Muscle of leg (tissue), 11 donors: Measurements from ENCODE around the gene CPHXL2. TPM values are rescaled to one million over a fixed set of nuclear protein-coding genes. Genes with fewer than 3 reads are reported as not detected.
A peak's percentile ranks its signal among the peaks of the same experiment; 100 is the strongest.

Source experiments
- DNase-seq: peaks from one replicate; pipeline ENCODE4 v3.0.0; 2013
- H3K27ac ChIP-seq: one replicate; pipeline ENCODE4 v1.5.1; 2013; ENCODE audit warnings: mild to moderate bottlenecking, low read length, control low read depth
- H3K27me3 ChIP-seq: one replicate; pipeline ENCODE4 v1.6.1; 2013; ENCODE audit warnings: low read length; ENCODE audit not compliant: control insufficient read depth, insufficient read depth
- H3K36me3 ChIP-seq: one replicate; pipeline ENCODE4 v1.6.1; 2013; ENCODE audit warnings: low read length; ENCODE audit not compliant: control insufficient read depth, insufficient read depth
- H3K4me1 ChIP-seq: one replicate; pipeline ENCODE4 v1.6.1; 2013; ENCODE audit warnings: low read length; ENCODE audit not compliant: control insufficient read depth, insufficient read depth
- H3K4me3 ChIP-seq: one replicate; pipeline ENCODE4 v1.5.1; 2013; ENCODE audit warnings: low read length, control low read depth
- H3K9me3 ChIP-seq: replicated peaks from 2 replicates; pipeline ENCODE4 v1.6.1; 2013; ENCODE audit warnings: low read depth, low read length; ENCODE audit not compliant: control insufficient read depth
- WGBS: methylation state at CpG from one replicate; pipeline ENCODE4 v1.1.5; 2013; ENCODE audit warnings: missing lambda C conversion rate; ENCODE audit not compliant: insufficient coverage; 5-methylcytosine and 5-hydroxymethylcytosine counted together
- polyA plus RNA-seq, 8 donors: library from polyadenylated mRNA; unstranded; fragments of 120-200 nt; gene quantifications; one replicate each; pipeline versions ENCODE4 v1.2.1 to v1.2.3, GENCODE V29; 2013; ENCODE audit warnings: inconsistent platforms in 1 of 8, low replicate concordance in 1 of 8; ENCODE audit not compliant: insufficient read length in 8 of 8, insufficient read depth in 1 of 8
- total RNA-seq: library from RNA; stranded (reverse); fragments of 120-200 nt; gene quantifications from one replicate; pipeline ENCODE4 v1.2.4, GENCODE V29; 2013

Gene CPHXL2
- total and polyA plus RNA-seq, 9 donors = 0.10 to 0.15 TPM; not detected in 7

DNA sequence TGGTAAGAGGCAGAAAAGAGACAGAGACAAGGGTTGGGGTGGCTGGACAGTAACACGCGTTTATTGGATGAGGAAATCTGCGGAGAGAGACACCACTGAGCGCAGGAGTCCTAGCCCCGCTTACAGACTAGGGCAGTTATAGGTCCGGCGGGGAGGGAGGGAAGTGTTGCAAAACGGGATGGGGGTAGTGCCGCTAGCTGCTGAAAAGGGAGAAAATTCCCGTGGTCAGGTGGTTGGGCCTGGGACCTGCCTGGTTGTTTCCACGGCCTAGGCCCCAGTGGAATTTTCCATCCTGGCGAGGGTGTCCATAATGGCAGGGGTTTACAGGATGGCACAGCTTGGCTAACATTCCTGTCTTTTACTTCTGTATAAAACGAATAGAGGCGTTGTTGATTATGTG is 5.5 kb upstream of the CPHXL2 start:
- no peak overlapping the region for H3K27ac ChIP-seq
- H3K9me3 ChIP-seq = peaks cover 3% of the 10 kb centered on the region
- no peak for DNase-seq
- H3K27me3 ChIP-seq = no peaks in the 10 kb centered on the region
- no peaks in the 10 kb centered on the region for H3K36me3 ChIP-seq
- 94% methylated on average over 14 of the region's 14 CpGs for WGBS
- no peak overlapping the region for H3K4me3 ChIP-seq
- no peaks in the 10 kb centered on the region for H3K4me1 ChIP-seq

DNA sequence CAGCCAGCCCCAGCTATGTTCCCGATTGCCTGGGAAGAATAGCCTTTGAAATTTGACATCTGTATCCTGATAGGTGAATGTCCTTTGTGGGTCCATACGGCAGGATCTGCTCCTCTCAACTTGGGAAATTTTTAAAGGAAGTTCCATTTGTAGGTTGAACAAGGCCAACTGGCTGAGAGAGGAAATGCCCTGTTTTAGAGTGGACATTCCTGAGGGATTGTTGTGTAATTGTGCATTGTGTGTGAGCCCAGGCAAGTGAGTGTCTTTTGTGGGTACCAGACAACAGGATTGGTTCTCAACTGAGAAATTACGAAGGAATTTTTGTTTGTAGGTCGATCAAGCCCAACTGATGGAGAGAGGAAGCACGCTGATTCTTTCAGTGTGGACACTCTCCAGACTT is 2.6 kb upstream of the CPHXL2 start:
- Histone ChIP-seq H3K4me3 (no peak overlapping the region), H3K27ac (no peak overlapping the region), H3K4me1 (no peaks in the 10 kb centered on the region), H3K9me3 (peaks cover 2% of the 10 kb centered on the region), H3K27me3 (no peaks in the 10 kb centered on the region), H3K36me3 (no peaks in the 10 kb centered on the region)
- DNase-seq = no peak
- WGBS = 81% methylated on average over 3 of the region's 5 CpGs

- no peak overlapping the region for H3K4me3 ChIP-seq
- H3K9me3 ChIP-seq = no peaks in the 10 kb centered on the region
- H3K4me1 ChIP-seq = no peaks in the 10 kb centered on the region
- H3K27me3 ChIP-seq = no peaks in the 10 kb centered on the region
- DNase-seq = no peak
- no peak overlapping the region for H3K27ac ChIP-seq
- H3K36me3 ChIP-seq = no peaks in the 10 kb centered on the region
These were observed 9.3 kb downstream of the CPHXL2 start for GRCh38 chr16:75667503-75667902.

DNA sequence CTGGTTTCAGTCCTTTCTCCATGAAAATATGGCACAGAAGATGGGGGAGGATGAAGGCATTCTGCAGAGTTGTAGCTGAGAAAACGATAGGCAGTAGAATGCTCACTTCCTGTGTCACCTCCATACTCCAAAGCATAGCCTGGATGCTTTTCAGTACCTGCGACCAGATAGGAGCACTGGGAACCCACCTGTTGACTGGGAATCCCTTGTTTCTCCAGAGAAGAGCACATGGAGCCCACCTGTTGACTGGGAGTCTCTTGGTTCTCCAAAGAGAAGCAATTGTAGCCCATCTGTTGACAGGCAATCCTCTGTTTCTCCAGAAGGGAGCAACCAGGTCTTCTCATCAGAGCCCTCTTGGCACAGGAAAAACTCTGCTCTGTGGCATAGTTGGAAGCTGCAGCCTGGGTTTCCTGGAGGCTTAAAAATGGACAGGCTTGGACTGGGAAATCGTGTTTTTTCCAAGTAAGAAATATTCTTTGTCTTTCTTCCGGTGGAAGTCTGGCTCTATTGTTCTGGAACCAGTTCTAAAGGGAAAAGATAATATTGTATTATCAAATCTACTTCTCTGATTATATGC is 16.0 kb downstream of the CPHXL2 start:
- H3K27me3 ChIP-seq = no peaks in the 10 kb centered on the region
- no peaks in the 10 kb centered on the region for H3K9me3 ChIP-seq
- no peak for DNase-seq
- H3K4me1 ChIP-seq = peaks cover 5% of the 10 kb centered on the region
- H3K27ac ChIP-seq = no peak overlapping the region
- 71% methylated on average over 3 of the region's 4 CpGs for WGBS
- H3K36me3 ChIP-seq = peaks cover 33% of the 10 kb centered on the region
- no peak overlapping the region for H3K4me3 ChIP-seq

DNA sequence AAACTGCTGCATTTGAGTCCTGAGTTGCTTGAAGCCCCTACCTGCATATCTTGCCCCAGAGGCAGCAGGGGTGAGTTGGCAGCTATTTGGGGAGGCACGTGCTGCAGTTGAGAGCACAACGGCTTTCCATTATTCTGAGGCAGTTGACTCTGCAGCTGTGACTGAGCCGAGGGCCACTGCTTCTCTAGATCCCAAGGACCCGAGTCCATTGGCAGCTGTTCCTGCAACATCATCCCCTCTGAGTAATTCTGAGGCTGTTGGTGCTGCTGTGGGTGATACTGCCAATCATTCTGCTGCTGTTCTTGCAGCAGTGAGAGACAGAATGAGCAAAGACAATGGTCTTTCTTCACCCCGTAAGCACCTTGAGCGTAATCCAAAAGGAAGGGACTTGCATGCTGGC is 16.5 kb downstream of the CPHXL2 start:
- peak; percentile 20 for DNase-seq
- WGBS = 73% methylated on average over 2 of the region's 6 CpGs
- Histone ChIP-seq H3K36me3 (peaks cover 38% of the 10 kb centered on the region), H3K9me3 (no peaks in the 10 kb centered on the region), H3K4me3 (no peak overlapping the region), H3K27ac (no peak overlapping the region), H3K4me1 (peaks cover 5% of the 10 kb centered on the region), H3K27me3 (no peaks in the 10 kb centered on the region)

- no peak overlapping the region for H3K4me3 ChIP-seq
- H3K27me3 ChIP-seq = no peaks in the 10 kb centered on the region
- H3K9me3 ChIP-seq = no peaks in the 10 kb centered on the region
- 88% methylated on average over 2 of the region's 2 CpGs for WGBS
- no peak for DNase-seq
- H3K27ac ChIP-seq = no peak overlapping the region
- H3K36me3 ChIP-seq = peaks cover 50% of the 10 kb centered on the region
- peaks cover 5% of the 10 kb centered on the region for H3K4me1 ChIP-seq
These were observed 18.6 kb downstream of the CPHXL2 start for GRCh38 chr16:75658175-75658574.

- H3K27me3 ChIP-seq = no peaks in the 10 kb centered on the region
- no peak overlapping the region for H3K27ac ChIP-seq
- no CpG with 5 or more reads among the region's 1 CpG for WGBS
- H3K4me3 ChIP-seq = no peak overlapping the region
- H3K9me3 ChIP-seq = no peaks in the 10 kb centered on the region
- H3K4me1 ChIP-seq = peaks cover 12% of the 10 kb centered on the region
- DNase-seq = no peak
- H3K36me3 ChIP-seq = peaks cover 39% of the 10 kb centered on the region
These were observed 22.9 kb downstream of the CPHXL2 start for GRCh38 chr16:75653922-75654321.

- Histone ChIP-seq H3K36me3 (peaks cover 16% of the 10 kb centered on the region), H3K4me1 (peaks cover 19% of the 10 kb centered on the region), H3K27ac (peak overlapping the region; percentile 99), H3K9me3 (no peaks in the 10 kb centered on the region), H3K4me3 (peak overlapping the region; percentile 74), H3K27me3 (no peaks in the 10 kb centered on the region)
- WGBS = under 1% methylated on average over 46 of the region's 62 CpGs
- DNase-seq = peak; percentile 92
These were observed 28.3 kb downstream of the CPHXL2 start for GRCh38 chr16:75648265-75649076.

DNA sequence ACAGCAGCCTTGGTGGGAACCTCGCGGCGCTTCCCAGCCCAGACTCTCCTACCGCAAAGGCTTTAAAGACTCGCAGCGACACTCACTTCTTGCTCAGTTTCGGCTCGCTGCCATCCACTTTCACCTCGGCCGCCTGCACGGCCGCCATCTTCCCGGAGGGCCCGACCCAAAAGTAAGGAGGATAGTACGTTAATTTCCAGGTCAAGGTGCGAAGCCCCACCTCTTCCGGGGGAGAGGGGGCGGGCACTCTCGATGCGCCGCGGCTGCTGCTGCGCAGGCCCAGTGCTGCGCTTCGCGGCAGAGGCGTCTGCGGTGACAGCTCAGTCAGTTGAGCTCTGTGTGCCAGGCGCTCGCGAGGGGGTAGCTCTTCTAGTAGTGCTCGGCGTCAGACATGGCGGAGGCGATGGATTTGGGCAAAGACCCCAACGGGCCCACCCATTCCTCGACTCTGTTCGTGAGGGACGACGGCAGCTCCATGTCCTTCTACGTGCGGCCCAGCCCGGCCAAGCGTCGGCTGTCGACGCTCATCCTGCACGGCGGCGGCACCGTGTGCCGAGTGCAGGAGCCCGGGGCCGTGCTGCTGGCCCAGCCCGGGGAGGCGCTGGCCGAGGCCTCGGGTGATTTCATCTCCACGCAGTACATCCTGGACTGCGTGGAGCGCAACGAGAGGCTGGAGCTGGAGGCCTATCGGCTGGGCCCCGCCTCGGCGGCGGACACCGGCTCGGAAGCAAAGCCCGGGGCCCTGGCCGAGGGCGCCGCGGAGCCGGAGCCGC is 29.1 kb downstream of the CPHXL2 start, which contains the start of the genes KARS1 and TERF2IP:
TSS of gene KARS1 (minus strand) at position 174 of the 773 bp plus-strand sequence. CDS start at position 148, 26 bp downstream.
TSS of gene TERF2IP (plus strand) at position 282 of the 773 bp plus-strand sequence. CDS start at position 392, 110 bp downstream.
- WGBS = under 1% methylated on average over 72 of the region's 76 CpGs
- H3K27me3 ChIP-seq = no peaks in the 10 kb centered on the region
- H3K9me3 ChIP-seq = no peaks in the 10 kb centered on the region
- H3K36me3 ChIP-seq = peaks cover 21% of the 10 kb centered on the region
- H3K27ac ChIP-seq = peak within 1 kb of the TSS; percentile 99
- peaks cover 19% of the 10 kb centered on the region for H3K4me1 ChIP-seq
- DNase-seq = peak; percentile 98
- H3K4me3 ChIP-seq = peak within 1 kb of the TSS; percentile 74

GRCh38 chr16:75647112-75647491 is 29.7 kb downstream of the CPHXL2 start:
- no peaks in the 10 kb centered on the region for H3K9me3 ChIP-seq
- 0% methylated on average over 14 of the region's 18 CpGs for WGBS
- peaks cover 27% of the 10 kb centered on the region for H3K36me3 ChIP-seq
- peaks cover 19% of the 10 kb centered on the region for H3K4me1 ChIP-seq
- DNase-seq = no peak
- peak overlapping the region; percentile 99 for H3K27ac ChIP-seq
- peak overlapping the region; percentile 74 for H3K4me3 ChIP-seq
- no peaks in the 10 kb centered on the region for H3K27me3 ChIP-seq
